DOHH2 (cell line): ENCODE data around the gene OLFM2.

Source experiments
- H3F3A ChIP-seq: fragments of 200-600 bp; sonication (generic), shearing (Covaris generic); 2 replicates; pipeline ENCODE4 v1.6.0; 2016; ENCODE audit warnings: antibody characterized with exemption, mild to moderate bottlenecking; ENCODE audit not compliant: control insufficient read depth, insufficient read depth
- H3K27ac ChIP-seq: fragments of 200-600 bp; sonication (generic); 2 replicates; pipeline ENCODE4 v1.5.1; 2014; ENCODE audit warnings: low read depth, mild to moderate bottlenecking, low read length, moderate library complexity
- H3K27me3 ChIP-seq: fragments of 200-600 bp; sonication (generic); 2 replicates; pipeline ENCODE4 v1.6.1; 2014; ENCODE audit warnings: mild to moderate bottlenecking, low read length, mixed read lengths; ENCODE audit not compliant: control insufficient read depth
- H3K36me3 ChIP-seq: fragments of 200-600 bp; sonication (generic); 2 replicates; pipeline ENCODE4 v1.6.1; 2014; ENCODE audit warnings: mild to moderate bottlenecking, low read length, moderate library complexity, mixed read lengths; ENCODE audit not compliant: control insufficient read depth
- H3K4me1 ChIP-seq: fragments of 200-600 bp; sonication (generic); 2 replicates; pipeline ENCODE4 v1.6.1; 2014; ENCODE audit warnings: mild to moderate bottlenecking, low read length, mixed read lengths; ENCODE audit not compliant: control insufficient read depth
- H3K4me2 ChIP-seq: fragments of 200-600 bp; sonication (generic); 2 replicates; pipeline ENCODE4 v1.6.0; 2014; ENCODE audit warnings: mild to moderate bottlenecking, low read length, moderate library complexity
- H3K4me3 ChIP-seq: fragments of 200-600 bp; sonication (generic); 2 replicates; pipeline ENCODE4 v1.5.1; 2014; ENCODE audit warnings: mild to moderate bottlenecking, low read length, mixed read lengths
- H3K79me2 ChIP-seq: fragments of 200-600 bp; sonication (generic); 2 replicates; pipeline ENCODE4 v1.6.1; 2014; ENCODE audit warnings: mild to moderate bottlenecking, low read length, mixed read lengths; ENCODE audit not compliant: control insufficient read depth
- H3K9me2 ChIP-seq: fragments of 200-600 bp; sonication (generic); replicated peaks from 2 replicates; pipeline ENCODE4 v1.6.1; 2014; ENCODE audit warnings: mild to moderate bottlenecking, low read length, mixed read lengths; ENCODE audit not compliant: control insufficient read depth
- H3K9me3 ChIP-seq: fragments of 200-600 bp; sonication (generic); 2 replicates; pipeline ENCODE4 v1.6.1; 2014; ENCODE audit warnings: antibody characterized with exemption, low read length, mixed read lengths; ENCODE audit not compliant: control insufficient read depth, insufficient read depth
- H4K20me1 ChIP-seq: fragments of 200-600 bp; sonication (generic); 2 replicates; pipeline ENCODE4 v1.6.0; 2014; ENCODE audit warnings: low read depth, mild to moderate bottlenecking, antibody characterized with exemption, low read length, moderate library complexity; ENCODE audit not compliant: control insufficient read depth, insufficient read depth
- CTCF ChIP-seq: fragments of 200-600 bp; sonication (generic); IDR thresholded peaks from one replicate; pipeline ENCODE4 v1.5.1; 2014; ENCODE audit warnings: antibody characterized with exemption, mild to moderate bottlenecking, low read depth, low read length; ENCODE audit not compliant: poor library complexity, severe bottlenecking
- EZH2phosphoT487 ChIP-seq: fragments of 200-600 bp; sonication (generic); IDR thresholded peaks from 2 replicates; pipeline ENCODE4 v1.6.1; 2017; ENCODE audit warnings: borderline replicate concordance, mild to moderate bottlenecking, antibody characterized with exemption, low read length, moderate library complexity, mixed read lengths

Gene OLFM2

GRCh38 chr19:9861503-9861902 lies 74.8 kb downstream of the OLFM2 start:
- no peak overlapping the region for H3K4me2 ChIP-seq
- no peaks in the 10 kb centered on the region for H3F3A ChIP-seq
- H3K27ac ChIP-seq, result no peak overlapping the region
- H3K79me2 ChIP-seq, result no peaks in the 10 kb centered on the region
- TF ChIP-seq EZH2phosphoT487 (no peak), CTCF (no peak)
- H3K9me2 ChIP-seq, result no peaks in the 10 kb centered on the region
- H3K9me3 ChIP-seq, result no peaks in the 10 kb centered on the region
- H3K36me3 ChIP-seq, result no peaks in the 10 kb centered on the region
- H4K20me1 ChIP-seq, result no peaks in the 10 kb centered on the region
- H3K4me1 ChIP-seq, result peaks cover 4% of the 10 kb centered on the region; the same call in 1 of the 2 replicates
- no peak overlapping the region for H3K4me3 ChIP-seq
- H3K27me3 ChIP-seq, result peaks cover 2% of the 10 kb centered on the region; the same call in 1 of the 2 replicates

- no peak overlapping the region for H3K4me3 ChIP-seq
- no peaks in the 10 kb centered on the region for H3K27me3 ChIP-seq
- no peaks in the 10 kb centered on the region for H3F3A ChIP-seq
- no peak overlapping the region for H3K4me2 ChIP-seq
- H3K27ac ChIP-seq, result no peak overlapping the region
- H4K20me1 ChIP-seq, result no peaks in the 10 kb centered on the region
- no peaks in the 10 kb centered on the region for H3K9me2 ChIP-seq
- H3K79me2 ChIP-seq, result no peaks in the 10 kb centered on the region
- no peak for TF ChIP-seq CTCF
- H3K36me3 ChIP-seq, result no peaks in the 10 kb centered on the region
- peaks cover 4% of the 10 kb centered on the region; the same call in 1 of the 2 replicates for H3K4me1 ChIP-seq
- no peaks in the 10 kb centered on the region for H3K9me3 ChIP-seq
These were observed 75.9 kb downstream of the OLFM2 start for GRCh38 chr19:9860407-9860806.

DNA sequence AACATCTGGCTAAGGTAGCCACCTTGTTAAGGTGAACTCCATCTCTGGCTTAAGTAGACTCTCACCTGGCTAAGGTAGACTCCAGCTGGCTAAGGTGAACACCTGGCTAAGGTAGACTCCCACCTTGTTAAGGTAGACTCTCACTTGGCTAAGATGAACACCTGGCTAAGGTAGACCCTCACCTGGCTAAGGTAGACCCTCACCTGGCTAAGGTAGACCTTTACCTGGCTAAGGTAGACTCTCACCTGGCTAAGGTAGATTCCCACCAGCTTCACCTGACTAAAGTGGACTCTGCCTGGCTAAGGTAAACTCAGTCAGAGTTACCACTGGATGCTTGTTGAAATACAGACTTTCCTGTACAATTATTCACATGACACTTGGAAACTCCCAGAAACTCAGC lies 77.5 kb downstream of the OLFM2 start:
- TF ChIP-seq CTCF, result no peak
- TF ChIP-seq EZH2phosphoT487, result no peak
- Histone ChIP-seq H4K20me1 (no peaks in the 10 kb centered on the region), H3K36me3 (no peaks in the 10 kb centered on the region), H3K27me3 (no peaks in the 10 kb centered on the region), H3K9me2 (no peaks in the 10 kb centered on the region), H3K9me3 (no peaks in the 10 kb centered on the region), H3K4me3 (no peak overlapping the region), H3K79me2 (no peaks in the 10 kb centered on the region), H3K4me1 (peaks cover 4% of the 10 kb centered on the region; the same call in 1 of the 2 replicates), H3K27ac (no peak overlapping the region), H3F3A (no peaks in the 10 kb centered on the region), H3K4me2 (no peak overlapping the region)
